GM20000 (cell line): ENCODE measurements around the gene DLD.
A peak's percentile ranks its signal among the peaks of the same experiment; 100 is the strongest.

Experiments used
- DNase-seq: peaks from one replicate; pipeline ENCODE4 v3.0.0; 2012; ENCODE audit warnings: low spot score
- TF ChIP-seq, protein P1 (sequence below): IDR thresholded peaks from 2 replicates; pipeline ENCODE4 v1.5.1; 2012; ENCODE audit warnings: mild to moderate bottlenecking, control low read depth; ENCODE audit errors: extremely low read depth, missing control alignments

Gene DLD

DNA sequence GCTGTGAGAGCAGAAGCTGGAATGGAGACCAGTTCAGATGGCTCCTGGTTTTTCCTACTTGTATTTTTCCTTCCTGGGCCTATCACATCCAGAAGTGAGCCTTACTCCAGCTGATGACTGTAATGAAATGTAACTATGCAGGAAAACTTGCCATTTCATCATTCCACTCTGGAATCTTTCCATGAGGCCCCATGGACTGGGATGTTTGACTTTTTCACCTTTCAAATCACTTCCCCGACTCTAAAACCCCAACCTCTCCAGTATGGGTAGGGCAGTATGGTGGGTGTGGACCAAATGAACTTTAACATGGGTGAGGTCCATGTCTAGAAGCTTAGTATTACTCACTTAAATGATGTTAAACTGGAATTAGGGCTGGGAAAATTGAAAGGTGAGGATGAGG lies 40.3 kb upstream of the DLD start:
- DNase-seq, result no peak
- TF ChIP-seq, protein P1, sequence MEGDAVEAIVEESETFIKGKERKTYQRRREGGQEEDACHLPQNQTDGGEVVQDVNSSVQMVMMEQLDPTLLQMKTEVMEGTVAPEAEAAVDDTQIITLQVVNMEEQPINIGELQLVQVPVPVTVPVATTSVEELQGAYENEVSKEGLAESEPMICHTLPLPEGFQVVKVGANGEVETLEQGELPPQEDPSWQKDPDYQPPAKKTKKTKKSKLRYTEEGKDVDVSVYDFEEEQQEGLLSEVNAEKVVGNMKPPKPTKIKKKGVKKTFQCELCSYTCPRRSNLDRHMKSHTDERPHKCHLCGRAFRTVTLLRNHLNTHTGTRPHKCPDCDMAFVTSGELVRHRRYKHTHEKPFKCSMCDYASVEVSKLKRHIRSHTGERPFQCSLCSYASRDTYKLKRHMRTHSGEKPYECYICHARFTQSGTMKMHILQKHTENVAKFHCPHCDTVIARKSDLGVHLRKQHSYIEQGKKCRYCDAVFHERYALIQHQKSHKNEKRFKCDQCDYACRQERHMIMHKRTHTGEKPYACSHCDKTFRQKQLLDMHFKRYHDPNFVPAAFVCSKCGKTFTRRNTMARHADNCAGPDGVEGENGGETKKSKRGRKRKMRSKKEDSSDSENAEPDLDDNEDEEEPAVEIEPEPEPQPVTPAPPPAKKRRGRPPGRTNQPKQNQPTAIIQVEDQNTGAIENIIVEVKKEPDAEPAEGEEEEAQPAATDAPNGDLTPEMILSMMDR, result no peak

DNA sequence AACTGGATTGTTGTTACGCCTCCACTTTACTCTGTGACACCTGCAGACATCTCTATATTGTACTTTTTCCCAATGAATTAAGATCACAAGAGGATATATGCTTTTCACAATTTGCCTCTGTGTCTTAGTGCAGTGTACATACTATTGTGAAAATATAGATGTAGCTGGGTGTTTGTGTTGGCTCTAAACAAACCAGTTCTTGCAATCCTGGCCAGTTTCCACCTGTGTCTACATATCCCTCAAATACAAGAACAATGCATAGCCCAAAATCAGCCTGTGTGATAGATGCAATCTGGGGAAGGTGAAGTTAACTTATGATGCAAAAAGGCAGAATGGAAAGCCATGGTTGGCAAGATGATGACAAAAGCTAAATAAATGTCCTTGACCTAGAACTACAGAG lies 36.5 kb upstream of the DLD start:
- DNase-seq, result no peak

DNA sequence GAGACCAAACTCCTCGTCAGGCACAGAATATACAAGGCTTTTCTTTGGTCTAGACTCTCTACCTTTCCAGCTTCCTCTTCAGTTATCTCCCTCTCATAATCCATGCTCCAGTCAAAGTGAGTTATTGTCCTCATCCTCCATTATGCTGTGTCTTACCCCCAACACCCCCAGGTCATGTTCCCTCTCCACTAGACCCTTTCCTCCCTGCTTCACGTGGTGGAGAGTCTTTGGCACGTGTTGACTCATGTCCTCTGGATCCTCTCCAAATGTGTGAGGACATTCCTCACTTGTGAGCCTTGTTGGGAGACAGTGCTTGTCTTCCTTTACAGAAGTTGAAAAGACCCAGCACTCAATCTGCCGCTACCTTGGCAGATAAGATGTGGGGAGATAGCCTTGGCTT lies 36.0 kb upstream of the DLD start:
- DNase-seq, result no peak

More for the DNA sequence above, 36.5 kb upstream of the DLD start:
- TF ChIP-seq, protein P1, result no peak

DNA sequence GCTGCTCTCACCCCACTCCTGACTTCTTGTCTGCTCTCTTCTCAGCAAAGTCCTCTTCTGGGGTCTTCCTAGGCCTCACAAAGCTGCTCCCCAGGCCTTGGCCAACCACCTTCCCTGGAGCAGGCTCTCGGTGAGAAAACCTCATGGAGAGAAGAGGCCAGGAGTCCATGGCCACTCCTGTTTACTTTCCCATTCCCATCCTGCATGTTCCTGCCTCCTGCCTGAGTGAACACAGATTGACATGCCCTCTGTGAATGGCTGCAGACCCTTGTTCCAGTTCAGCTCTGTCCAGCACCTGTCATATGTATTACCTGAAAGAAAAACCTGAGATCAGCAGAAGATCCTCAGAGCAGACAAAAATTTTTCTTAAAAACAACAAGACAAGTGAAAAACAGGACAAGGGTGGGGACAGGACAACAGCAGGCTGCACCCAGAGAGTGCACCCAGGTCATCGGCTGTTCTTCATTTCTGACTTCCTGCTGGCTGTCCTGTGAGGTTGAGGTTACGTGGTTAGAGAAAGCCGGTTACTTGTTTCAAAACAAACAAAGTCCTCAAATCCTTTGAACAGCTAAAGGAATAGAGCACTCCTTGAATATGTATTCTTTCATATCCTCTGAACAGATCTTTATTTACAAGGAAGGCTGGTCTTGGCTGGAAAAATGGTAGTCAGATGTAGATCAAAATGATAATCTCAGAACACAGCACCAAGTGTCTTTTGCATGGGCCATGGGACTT lies 34.0 kb upstream of the DLD start:
- DNase-seq, result peak; percentile 35

More for the DNA sequence above, 36.0 kb upstream of the DLD start:
- TF ChIP-seq, protein P1, result no peak

DNA sequence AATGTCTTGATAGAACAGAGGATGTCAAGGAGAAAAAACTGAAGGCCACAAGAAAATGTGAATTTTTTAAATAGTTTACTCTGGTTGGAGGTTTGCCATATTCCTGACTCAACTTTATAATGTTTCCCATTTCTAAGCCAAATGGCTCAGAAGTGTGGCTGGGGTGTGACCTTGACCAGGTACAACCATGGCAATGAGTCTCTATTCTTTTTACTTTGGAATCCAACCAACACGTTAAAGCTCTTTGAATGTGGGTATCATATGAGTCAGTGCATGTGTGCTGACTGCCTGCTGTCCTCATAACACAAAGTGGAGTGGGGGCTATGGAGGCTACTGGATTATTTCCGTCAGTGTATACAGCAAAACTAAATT lies 33.5 kb upstream of the DLD start:
- DNase-seq, result no peak
- TF ChIP-seq, protein P1, result no peak

More for the DNA sequence above, 34.0 kb upstream of the DLD start:
- TF ChIP-seq, protein P1, result no peak

DNA sequence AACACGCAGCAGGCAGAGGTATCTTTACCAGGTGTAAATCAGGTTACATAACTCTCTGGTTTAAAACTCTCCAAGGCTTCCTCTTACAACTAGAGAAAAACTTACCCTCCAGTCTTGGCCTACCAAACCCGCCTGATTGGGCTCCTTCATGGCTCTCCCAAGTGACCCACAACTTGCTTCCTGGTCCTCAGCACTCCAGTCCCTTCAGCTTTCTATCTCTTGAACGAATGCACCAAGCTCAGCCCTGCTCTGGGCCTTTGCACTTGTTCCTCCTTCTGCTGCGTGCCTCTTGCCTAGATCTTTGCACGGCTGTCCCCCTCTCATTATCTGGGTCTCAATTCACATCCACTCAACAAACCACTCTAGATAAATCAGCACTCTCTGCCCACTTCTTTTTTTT lies 32.7 kb upstream of the DLD start:
- no peak for DNase-seq
- TF ChIP-seq, protein P1, result no peak

DNA sequence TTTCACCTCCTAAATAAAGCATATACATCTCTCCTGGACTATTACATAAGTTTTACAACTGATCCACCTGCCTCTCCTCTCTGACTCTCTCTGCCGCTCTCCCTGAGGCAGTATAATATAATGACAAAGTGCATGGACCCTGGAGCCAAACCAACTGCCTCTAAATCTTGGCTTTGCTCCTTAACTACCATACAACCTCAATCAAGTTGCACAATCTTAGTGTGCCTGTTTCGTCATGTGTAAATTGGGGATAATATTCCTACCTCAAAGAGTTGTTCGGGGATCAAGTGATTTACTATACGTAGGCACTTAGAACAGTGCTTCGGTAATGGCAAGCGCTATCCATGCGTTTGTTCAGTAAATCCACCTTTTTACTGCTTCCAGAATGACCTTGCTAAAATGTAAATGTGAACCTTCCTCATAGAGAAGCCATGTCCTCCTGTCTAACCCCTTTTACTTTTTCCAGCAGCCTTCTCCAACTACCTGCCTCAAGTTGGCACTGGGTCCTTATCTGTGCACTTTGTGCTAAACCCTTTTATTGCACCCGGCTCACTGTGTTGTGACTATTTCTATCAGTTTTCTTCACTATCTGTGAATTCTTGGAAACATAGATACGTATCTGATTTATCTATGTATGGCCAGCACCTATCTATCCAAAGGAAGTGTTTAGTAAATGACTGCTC lies 30.6 kb upstream of the DLD start:
- DNase-seq, result no peak
- TF ChIP-seq, protein P1, result no peak
